ENCODE measurements around the gene CASP8. TPM values are rescaled to one million over a fixed set of nuclear protein-coding genes. Genes with fewer than 3 reads are reported as not detected.

The CASP8 gene
- total and polyA plus RNA-seq, 2 of the 13 experiments (the other 11 are each of a cell fraction or from before 2014, with no cell fraction given), result 25.0 to 52.8 TPM

DNA sequence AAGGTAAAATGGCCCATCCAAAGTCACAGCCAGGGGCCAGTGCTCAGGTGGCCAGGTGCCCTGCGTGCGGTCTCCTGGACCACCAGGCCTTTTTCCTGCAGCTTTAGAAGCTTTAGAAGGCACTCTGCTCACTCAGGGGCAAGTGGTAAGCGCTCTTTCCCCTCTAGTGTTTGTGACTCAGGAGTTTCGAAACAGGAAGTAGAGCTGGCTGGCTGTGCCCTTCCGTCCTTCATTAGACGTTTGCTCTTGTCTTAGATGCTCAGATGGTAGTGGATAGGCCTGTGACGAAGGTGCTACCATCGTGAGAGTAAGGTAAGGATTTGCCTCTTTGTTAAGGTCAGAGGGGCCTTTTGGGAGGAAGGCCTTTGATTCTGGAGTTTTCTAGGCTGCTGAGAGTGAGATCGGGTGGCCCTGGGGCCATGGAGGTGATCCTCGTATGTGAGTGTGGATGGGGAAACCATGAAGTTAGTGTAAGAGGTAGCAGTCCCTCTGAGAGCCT, at the start of gene CASP8 (continued):
- peak; percentile 71 for TF ChIP-seq AHDC1 (CRISPR knock-in tag; IDR thresholded peaks at IDR 0.05; ENCODE audit: borderline replicate concordance)
- TF ChIP-seq SUZ12 (IDR thresholded peaks at IDR 0.05; ENCODE audit: low read depth, low read length), result no peak
- 0 out of 2 replicates have a peak, but pooled peaks have one; percentile 27 for TF ChIP-seq SMAD3 (CRISPR knock-in tag; IDR thresholded peaks at IDR 0.05)
- TF ChIP-seq FOXO1 (CRISPR knock-in tag; IDR thresholded peaks at IDR 0.05), result no peak
- TF ChIP-seq FOXK1 (CRISPR knock-in tag; IDR thresholded peaks at IDR 0.05; ENCODE audit: borderline replicate concordance, low read depth), result peak; percentile 34; the same call in 1 of the 2 replicates
- TF ChIP-seq, protein P1, sequence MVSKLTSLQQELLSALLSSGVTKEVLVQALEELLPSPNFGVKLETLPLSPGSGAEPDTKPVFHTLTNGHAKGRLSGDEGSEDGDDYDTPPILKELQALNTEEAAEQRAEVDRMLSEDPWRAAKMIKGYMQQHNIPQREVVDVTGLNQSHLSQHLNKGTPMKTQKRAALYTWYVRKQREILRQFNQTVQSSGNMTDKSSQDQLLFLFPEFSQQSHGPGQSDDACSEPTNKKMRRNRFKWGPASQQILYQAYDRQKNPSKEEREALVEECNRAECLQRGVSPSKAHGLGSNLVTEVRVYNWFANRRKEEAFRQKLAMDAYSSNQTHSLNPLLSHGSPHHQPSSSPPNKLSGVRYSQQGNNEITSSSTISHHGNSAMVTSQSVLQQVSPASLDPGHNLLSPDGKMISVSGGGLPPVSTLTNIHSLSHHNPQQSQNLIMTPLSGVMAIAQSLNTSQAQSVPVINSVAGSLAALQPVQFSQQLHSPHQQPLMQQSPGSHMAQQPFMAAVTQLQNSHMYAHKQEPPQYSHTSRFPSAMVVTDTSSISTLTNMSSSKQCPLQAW (CRISPR knock-in tag; IDR thresholded peaks at IDR 0.05), result peak; percentile 88
- TF ChIP-seq MTF2 (CRISPR knock-in tag; IDR thresholded peaks at IDR 0.05; ENCODE audit: borderline replicate concordance), result no peak
- TF ChIP-seq, protein P2, sequence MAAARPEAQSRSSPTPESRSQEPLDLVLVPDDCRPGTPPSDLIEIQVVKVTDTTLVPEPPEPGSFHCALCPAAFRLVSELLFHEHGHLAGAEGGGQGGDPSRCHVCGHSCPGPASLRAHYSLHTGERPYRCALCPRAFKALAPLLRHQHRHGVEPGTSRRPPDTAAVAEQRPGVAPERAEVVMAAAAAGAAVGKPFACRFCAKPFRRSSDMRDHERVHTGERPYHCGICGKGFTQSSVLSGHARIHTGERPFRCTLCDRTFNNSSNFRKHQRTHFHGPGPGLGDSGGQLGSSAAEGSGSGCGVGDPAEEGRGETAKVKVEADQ (CRISPR knock-in tag; IDR thresholded peaks at IDR 0.05; ENCODE audit: borderline replicate concordance), result 0 out of 2 replicates have a peak, but pooled peaks have one; percentile 39
- peak; percentile 23; the same call in 1 of the 2 replicates for TF ChIP-seq HDAC1 (CRISPR knock-in tag; IDR thresholded peaks at IDR 0.05)
- TF ChIP-seq ZNF143 (CRISPR knock-in tag; IDR thresholded peaks at IDR 0.05), result no peak
- no peak for TF ChIP-seq SRF (IDR thresholded peaks at IDR 0.05; ENCODE audit: low read depth, low read length)
- TF ChIP-seq YY1 (IDR thresholded peaks at IDR 0.05; ENCODE audit: insufficient read depth, insufficient replicate concordance, low read depth, low read length), result peak; percentile 33
- TF ChIP-seq ZNF350 (CRISPR knock-in tag; IDR thresholded peaks at IDR 0.05; ENCODE audit: borderline replicate concordance, low read depth), result peak; percentile 60; the same call in 1 of the 2 replicates
- TF ChIP-seq CHD2 (IDR thresholded peaks at IDR 0.05; ENCODE audit: low read depth, low read length), result no peak
- no peak for TF ChIP-seq CREB1 (IDR thresholded peaks at IDR 0.05)
- TF ChIP-seq CREB1 (CRISPR knock-in tag; IDR thresholded peaks at IDR 0.05), result no peak
- TF ChIP-seq LCORL (IDR thresholded peaks at IDR 0.05), result no peak
- TF ChIP-seq LCORL (CRISPR knock-in tag; IDR thresholded peaks at IDR 0.05), result 0 out of 2 replicates have a peak, but pooled peaks have one; percentile 36
- 0 out of 2 replicates have a peak, but pooled peaks have one; percentile 13 for TF ChIP-seq SP4 (CRISPR knock-in tag; IDR thresholded peaks at IDR 0.05)
- TF ChIP-seq ERF (CRISPR knock-in tag; IDR thresholded peaks at IDR 0.05), result peak; percentile 77; the same call in 1 of the 2 replicates
- no peak for TF ChIP-seq NFRKB (IDR thresholded peaks at IDR 0.05)
- peak; percentile 74 for TF ChIP-seq ZNF781 (CRISPR knock-in tag; IDR thresholded peaks at IDR 0.05; ENCODE audit: borderline replicate concordance, not compliant biosample characterization)
- 0 out of 2 replicates have a peak, but pooled peaks have one; percentile 38 for TF ChIP-seq KDM3A (CRISPR knock-in tag; IDR thresholded peaks at IDR 0.05; ENCODE audit: low read depth)
- TF ChIP-seq ZKSCAN1 (IDR thresholded peaks at IDR 0.05; ENCODE audit: low read length), result no peak
- peak; percentile 34; the same call in 1 of the 2 replicates for TF ChIP-seq HNF4A (CRISPR knock-in tag; IDR thresholded peaks at IDR 0.05)

Data from HepG2 (cell line).